Breast epithelium (tissue), 4 donors: ENCODE results near the gene PAPPA. TPM values are rescaled to one million over a fixed set of nuclear protein-coding genes. Genes with fewer than 3 reads are reported as not detected.

Experiments
- DNase-seq, 2 donors: peaks; one replicate each; pipeline ENCODE4 v3.0.0-alpha.2; 2019; ENCODE audit warnings: low spot score in 2 of 2
- H3K27ac ChIP-seq, 2 donors: fragments of 200-600 bp; sonication (generic) in 1 of 2; one replicate each; pipeline ENCODE4 v1.5.1; 2016 to 2019; ENCODE audit warnings: mild to moderate bottlenecking in 1 of 2
- H3K27me3 ChIP-seq, 2 donors: fragments of 200-600 bp; sonication (generic) in 1 of 2; one replicate each; pipeline versions ENCODE4 v1.5.1 to v1.6.0; 2017 to 2019; ENCODE audit warnings: control low read depth in 1 of 2, mild to moderate bottlenecking in 1 of 2
- H3K36me3 ChIP-seq: fragments of 200-600 bp; one replicate; pipeline ENCODE4 v1.5.1; 2019
- H3K4me1 ChIP-seq, 2 donors: fragments of 200-600 bp; sonication (generic); one replicate each; pipeline ENCODE4 v1.5.1; 2016 to 2019; ENCODE audit warnings: control low read depth in 1 of 2
- H3K4me3 ChIP-seq, 3 donors: fragments of 200-600 bp; sonication (generic); 1 replicate in 2 of 3; 2 replicates in 1 of 3; pipeline ENCODE4 v1.5.1; 2016 to 2019; ENCODE audit warnings: mild to moderate bottlenecking in 3 of 3, moderate library complexity in 2 of 3
- H3K9me3 ChIP-seq, 2 donors: fragments of 200-600 bp; sonication (generic) in 1 of 2; one replicate each; pipeline ENCODE4 v1.5.1; 2016 to 2019; ENCODE audit warnings: control low read depth in 1 of 2
- POLR2A ChIP-seq: fragments of 450-650 bp; IDR thresholded peaks from one replicate; pipeline ENCODE4 v1.6.1; 2016; ENCODE audit warnings: antibody characterized with exemption, mild to moderate bottlenecking, moderate library complexity
- POLR2AphosphoS5 ChIP-seq, 3 donors: sonication (generic); formaldehyde crosslinking; IDR thresholded peaks; one replicate each; pipeline ENCODE4 v1.6.1; 2017; ENCODE audit warnings: antibody characterized with exemption in 3 of 3
- intact Hi-C: fragments of 100-400 bp; cut with DNase I; formaldehyde crosslinking; loops from one replicate; pipeline ENCODE4 v1.15.1; 2023; ENCODE audit warnings: low total_unique reads
- total RNA-seq, 3 donors: library from RNA; depleted of rRNA; stranded (reverse); fragments of >200 nt; gene quantifications; one replicate each; pipeline ENCODE4 v1.1.0, GENCODE V29; 2016
- TF ChIP-seq, protein P1 (sequence below), 3 donors: fragments of 450-650 bp; IDR thresholded peaks; one replicate each; pipeline ENCODE4 v1.5.1; 2016 to 2017; ENCODE audit warnings: antibody characterized with exemption in 3 of 3, mild to moderate bottlenecking in 3 of 3, moderate library complexity in 3 of 3

PAPPA gene
- total RNA-seq, 3 donors from 2014 or later, result 2.6 to 3.4 (median 3.4) TPM

DNA sequence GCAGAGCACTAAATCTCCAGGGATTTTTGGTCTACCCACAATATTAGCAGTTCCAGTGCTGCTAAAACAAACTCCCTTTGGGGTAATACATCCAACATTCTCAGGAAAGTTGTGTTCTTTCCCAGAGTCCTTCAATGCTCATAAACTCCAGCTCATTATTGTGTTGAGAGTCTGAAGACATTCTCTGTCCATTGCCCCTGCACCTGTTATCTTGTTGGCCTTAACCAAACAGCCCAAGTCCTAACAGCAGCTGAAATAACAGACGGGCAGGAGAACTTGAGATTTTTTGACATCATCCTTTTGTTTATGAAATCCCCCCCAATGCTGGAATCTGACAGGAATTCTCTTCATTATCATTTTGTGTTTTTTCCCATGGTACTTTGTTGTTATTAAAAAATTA is 110.8 kb downstream of the PAPPA start:
- no peaks in the 10 kb centered on the region for H3K27me3 ChIP-seq
- intact Hi-C loops, result no loop called here
- no peaks in the 10 kb centered on the region for H3K4me1 ChIP-seq
- no peaks in the 10 kb centered on the region for H3K9me3 ChIP-seq
- no peak overlapping the region for H3K27ac ChIP-seq
- TF ChIP-seq POLR2AphosphoS5 (IDR thresholded peaks at IDR 0.05), result no peak
- no peak for TF ChIP-seq POLR2A
- TF ChIP-seq, protein P1, sequence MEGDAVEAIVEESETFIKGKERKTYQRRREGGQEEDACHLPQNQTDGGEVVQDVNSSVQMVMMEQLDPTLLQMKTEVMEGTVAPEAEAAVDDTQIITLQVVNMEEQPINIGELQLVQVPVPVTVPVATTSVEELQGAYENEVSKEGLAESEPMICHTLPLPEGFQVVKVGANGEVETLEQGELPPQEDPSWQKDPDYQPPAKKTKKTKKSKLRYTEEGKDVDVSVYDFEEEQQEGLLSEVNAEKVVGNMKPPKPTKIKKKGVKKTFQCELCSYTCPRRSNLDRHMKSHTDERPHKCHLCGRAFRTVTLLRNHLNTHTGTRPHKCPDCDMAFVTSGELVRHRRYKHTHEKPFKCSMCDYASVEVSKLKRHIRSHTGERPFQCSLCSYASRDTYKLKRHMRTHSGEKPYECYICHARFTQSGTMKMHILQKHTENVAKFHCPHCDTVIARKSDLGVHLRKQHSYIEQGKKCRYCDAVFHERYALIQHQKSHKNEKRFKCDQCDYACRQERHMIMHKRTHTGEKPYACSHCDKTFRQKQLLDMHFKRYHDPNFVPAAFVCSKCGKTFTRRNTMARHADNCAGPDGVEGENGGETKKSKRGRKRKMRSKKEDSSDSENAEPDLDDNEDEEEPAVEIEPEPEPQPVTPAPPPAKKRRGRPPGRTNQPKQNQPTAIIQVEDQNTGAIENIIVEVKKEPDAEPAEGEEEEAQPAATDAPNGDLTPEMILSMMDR (IDR thresholded peaks at IDR 0.05), result no peak
- H3K36me3 ChIP-seq, result no peaks in the 10 kb centered on the region
- H3K4me3 ChIP-seq, result no peak overlapping the region
- DNase-seq, result no peak

DNA sequence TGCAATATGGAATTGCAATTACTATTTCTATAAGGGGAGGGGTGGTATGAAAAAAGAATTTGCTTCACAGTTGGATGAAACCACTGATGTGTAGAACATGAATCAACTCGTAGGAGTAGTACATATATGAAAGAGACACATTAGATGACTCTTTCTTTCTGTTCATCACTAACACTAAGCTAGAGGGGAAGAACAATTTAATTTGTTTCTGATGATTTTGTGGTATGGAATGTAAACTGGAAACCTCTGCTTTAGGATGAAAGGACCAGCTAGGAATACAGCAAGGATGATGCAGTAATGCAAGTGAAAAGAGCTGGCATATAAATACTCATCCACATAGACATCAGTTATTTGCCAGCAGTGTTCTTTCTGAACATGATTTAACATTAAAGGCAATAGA is 113.4 kb downstream of the PAPPA start:
- TF ChIP-seq POLR2A (no peak), POLR2AphosphoS5 (IDR thresholded peaks at IDR 0.05) (no peak)
- TF ChIP-seq, protein P1 (IDR thresholded peaks at IDR 0.05), result no peak
- intact Hi-C loops, result no loop called here
- Histone ChIP-seq H3K36me3 (no peaks in the 10 kb centered on the region), H3K27me3 (no peaks in the 10 kb centered on the region), H3K9me3 (no peaks in the 10 kb centered on the region), H3K27ac (no peak overlapping the region), H3K4me3 (no peak overlapping the region), H3K4me1 (no peaks in the 10 kb centered on the region)
- DNase-seq, result no peak

DNA sequence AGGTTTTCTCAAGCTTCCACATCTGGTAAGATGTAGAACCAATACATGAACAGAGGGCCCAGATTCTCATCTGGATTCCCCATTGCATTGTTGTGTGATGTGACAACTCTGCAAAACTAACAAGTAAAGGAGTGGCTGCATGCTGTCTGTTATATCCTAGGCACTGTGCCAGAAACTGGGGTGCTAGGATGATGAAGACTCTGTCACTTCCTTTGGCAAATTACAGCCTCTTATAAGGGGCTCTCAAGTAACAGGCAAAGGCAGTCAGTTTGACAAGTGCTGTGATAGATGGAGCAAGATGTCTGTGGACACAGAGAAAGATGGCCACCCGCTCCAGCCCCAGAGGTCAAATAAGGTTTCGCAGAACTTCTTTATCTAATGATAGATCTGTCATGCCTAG is 115.7 kb downstream of the PAPPA start:
- no peak overlapping the region for H3K4me3 ChIP-seq
- intact Hi-C loops, result no loop called here
- no peak for DNase-seq
- no peaks in the 10 kb centered on the region for H3K36me3 ChIP-seq
- no peak overlapping the region for H3K27ac ChIP-seq
- TF ChIP-seq POLR2A (no peak), POLR2AphosphoS5 (IDR thresholded peaks at IDR 0.05) (no peak)
- TF ChIP-seq, protein P1 (IDR thresholded peaks at IDR 0.05), result no peak
- no peaks in the 10 kb centered on the region for H3K4me1 ChIP-seq
- H3K9me3 ChIP-seq, result no peaks in the 10 kb centered on the region
- H3K27me3 ChIP-seq, result no peaks in the 10 kb centered on the region

DNA sequence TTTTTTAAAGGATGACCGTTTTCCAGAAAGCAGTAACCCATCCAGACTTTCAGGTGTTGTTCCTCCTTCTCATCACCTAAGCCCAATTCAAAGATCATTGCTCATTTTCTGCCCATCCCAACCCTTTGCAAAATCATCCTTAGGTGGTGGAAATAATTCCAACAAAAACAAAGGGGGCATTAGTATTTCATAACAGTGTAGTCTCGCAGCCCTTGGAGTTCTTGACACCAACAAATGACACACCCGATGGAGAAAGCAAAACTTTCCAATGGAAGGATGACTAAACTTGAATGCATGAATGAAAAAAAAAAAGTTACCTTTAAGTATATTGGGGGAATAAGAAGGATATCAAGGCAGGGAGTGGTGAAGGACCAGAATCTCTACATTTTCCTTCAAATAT is 117.0 kb downstream of the PAPPA start:
- DNase-seq, result no peak
- no peak overlapping the region for H3K4me3 ChIP-seq
- no peak for TF ChIP-seq POLR2A
- TF ChIP-seq, protein P1 (IDR thresholded peaks at IDR 0.05), result no peak
- TF ChIP-seq POLR2AphosphoS5 (IDR thresholded peaks at IDR 0.05), result no peak
- no peaks in the 10 kb centered on the region for H3K27me3 ChIP-seq
- intact Hi-C loops, result no loop called here
- H3K36me3 ChIP-seq, result no peaks in the 10 kb centered on the region
- no peak overlapping the region for H3K27ac ChIP-seq
- no peaks in the 10 kb centered on the region for H3K4me1 ChIP-seq
- no peaks in the 10 kb centered on the region for H3K9me3 ChIP-seq

DNA sequence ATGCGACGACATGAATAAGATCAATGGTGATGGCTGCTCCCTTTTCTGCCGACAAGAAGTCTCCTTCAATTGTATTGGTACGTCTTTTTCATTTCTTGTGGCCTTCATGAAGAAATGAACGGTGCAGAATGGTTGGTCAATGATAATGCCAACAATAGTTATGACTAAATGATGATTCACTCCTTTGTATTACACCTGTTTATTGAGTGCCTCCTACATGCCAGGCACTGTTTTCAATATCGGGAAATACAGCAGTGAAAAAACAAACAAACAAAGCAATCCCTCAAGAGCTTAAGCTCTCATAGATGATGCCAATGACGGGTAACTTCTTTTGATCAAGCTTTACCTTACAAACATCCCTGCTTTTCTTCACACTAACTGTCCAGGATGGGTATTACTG is 117.7 kb downstream of the PAPPA start:
- Histone ChIP-seq H3K9me3 (no peaks in the 10 kb centered on the region), H3K27ac (no peak overlapping the region), H3K36me3 (no peaks in the 10 kb centered on the region), H3K4me3 (no peak overlapping the region), H3K27me3 (no peaks in the 10 kb centered on the region), H3K4me1 (no peaks in the 10 kb centered on the region)
- DNase-seq, result no peak
- intact Hi-C loops, result no loop called here
- no peak for TF ChIP-seq POLR2A
- TF ChIP-seq, protein P1 (IDR thresholded peaks at IDR 0.05), result no peak
